H1 (cell line): Measurements from ENCODE around the gene GPR68.

ENCODE experiments used
- EP300 ChIP-seq, 2 experiments: IDR thresholded peaks; 1 replicate in 1 of 2; 2 replicates in 1 of 2; pipeline ENCODE4 v1.6.1; 2011 to 2012; ENCODE audit warnings: low read depth in 2 of 2, low read length in 2 of 2, mild to moderate bottlenecking in 2 of 2, borderline replicate concordance in 1 of 2, inconsistent platforms in 1 of 2, moderate library complexity in 1 of 2
- NRF1 ChIP-seq: IDR thresholded peaks from 2 replicates; pipeline ENCODE4 v1.6.1; 2011; ENCODE audit warnings: mild to moderate bottlenecking, low read depth, low read length, improper control_type of control experiment
- POLR2A ChIP-seq, 2 experiments: IDR thresholded peaks; 1 replicate in 1 of 2; 2 replicates in 1 of 2; pipeline ENCODE4 v1.6.1; 2011; ENCODE audit warnings: low read depth in 2 of 2, low read length in 2 of 2, mild to moderate bottlenecking in 2 of 2; ENCODE audit errors: control extremely low read depth in 1 of 2
- SRF ChIP-seq: IDR thresholded peaks from 2 replicates; pipeline ENCODE4 v1.6.1; 2011; ENCODE audit warnings: mild to moderate bottlenecking, low read depth, low read length, moderate library complexity
- TAF1 ChIP-seq: IDR thresholded peaks from 2 replicates; pipeline ENCODE4 v1.6.1; 2011; ENCODE audit warnings: mild to moderate bottlenecking, low read depth, low read length
- YY1 ChIP-seq: IDR thresholded peaks from 2 replicates; pipeline ENCODE4 v1.6.1; 2011; ENCODE audit warnings: low read depth, mild to moderate bottlenecking, low read length
- TF ChIP-seq, protein P1 (sequence below), 3 experiments: IDR thresholded peaks; 1 replicate in 2 of 3; 2 replicates in 1 of 3; pipeline versions ENCODE4 v1.5.1 to v1.6.1; 2011; ENCODE audit warnings: low read length in 3 of 3, mild to moderate bottlenecking in 3 of 3, inconsistent platforms in 2 of 3, low read depth in 1 of 3, moderate library complexity in 1 of 3; ENCODE audit not compliant: insufficient read depth in 1 of 3; ENCODE audit errors: control extremely low read depth in 1 of 3
- TF ChIP-seq, protein P2 (sequence below): IDR thresholded peaks from 2 replicates; pipeline ENCODE4 v1.6.1; 2011; ENCODE audit warnings: low read length, improper control_type of control experiment

GRCh38 chr14:91238661-91239060 lies 5.8 kb downstream of the GPR68 start:
- TF ChIP-seq, protein P1, sequence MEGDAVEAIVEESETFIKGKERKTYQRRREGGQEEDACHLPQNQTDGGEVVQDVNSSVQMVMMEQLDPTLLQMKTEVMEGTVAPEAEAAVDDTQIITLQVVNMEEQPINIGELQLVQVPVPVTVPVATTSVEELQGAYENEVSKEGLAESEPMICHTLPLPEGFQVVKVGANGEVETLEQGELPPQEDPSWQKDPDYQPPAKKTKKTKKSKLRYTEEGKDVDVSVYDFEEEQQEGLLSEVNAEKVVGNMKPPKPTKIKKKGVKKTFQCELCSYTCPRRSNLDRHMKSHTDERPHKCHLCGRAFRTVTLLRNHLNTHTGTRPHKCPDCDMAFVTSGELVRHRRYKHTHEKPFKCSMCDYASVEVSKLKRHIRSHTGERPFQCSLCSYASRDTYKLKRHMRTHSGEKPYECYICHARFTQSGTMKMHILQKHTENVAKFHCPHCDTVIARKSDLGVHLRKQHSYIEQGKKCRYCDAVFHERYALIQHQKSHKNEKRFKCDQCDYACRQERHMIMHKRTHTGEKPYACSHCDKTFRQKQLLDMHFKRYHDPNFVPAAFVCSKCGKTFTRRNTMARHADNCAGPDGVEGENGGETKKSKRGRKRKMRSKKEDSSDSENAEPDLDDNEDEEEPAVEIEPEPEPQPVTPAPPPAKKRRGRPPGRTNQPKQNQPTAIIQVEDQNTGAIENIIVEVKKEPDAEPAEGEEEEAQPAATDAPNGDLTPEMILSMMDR (IDR thresholded peaks at IDR 0.05; ENCODE audit: control extremely low read depth in 1 of 3, insufficient read depth in 1 of 3, low read depth in 1 of 3, low read length in 3 of 3) = no peak
- TF ChIP-seq, protein P2, sequence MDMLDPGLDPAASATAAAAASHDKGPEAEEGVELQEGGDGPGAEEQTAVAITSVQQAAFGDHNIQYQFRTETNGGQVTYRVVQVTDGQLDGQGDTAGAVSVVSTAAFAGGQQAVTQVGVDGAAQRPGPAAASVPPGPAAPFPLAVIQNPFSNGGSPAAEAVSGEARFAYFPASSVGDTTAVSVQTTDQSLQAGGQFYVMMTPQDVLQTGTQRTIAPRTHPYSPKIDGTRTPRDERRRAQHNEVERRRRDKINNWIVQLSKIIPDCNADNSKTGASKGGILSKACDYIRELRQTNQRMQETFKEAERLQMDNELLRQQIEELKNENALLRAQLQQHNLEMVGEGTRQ = no peak
- TF ChIP-seq NRF1 (no peak), TAF1 (no peak), EP300 (IDR thresholded peaks at IDR 0.05; ENCODE audit: borderline replicate concordance in 1 of 2, low read depth in 2 of 2, low read length in 2 of 2) (no peak), SRF (no peak), POLR2A (IDR thresholded peaks at IDR 0.05; ENCODE audit: control extremely low read depth in 1 of 2, low read depth in 2 of 2, low read length in 2 of 2) (no peak), YY1 (no peak)
